K562 (cell line): ENCODE results near the gene MRPL10. TPM values are rescaled to one million over a fixed set of nuclear protein-coding genes. Genes with fewer than 3 reads are reported as not detected.

Source experiments
- BCOR ChIP-seq: fragments of 450-650 bp; IDR thresholded peaks from 2 replicates; pipeline ENCODE4 v1.6.1; 2016
- BRD4 ChIP-seq: fragments of 200-600 bp; sonication (generic); IDR thresholded peaks from 2 replicates; pipeline ENCODE4 v1.6.1; 2017; ENCODE audit warnings: inconsistent platforms
- DNMT1 ChIP-seq: fragments of 450-650 bp; IDR thresholded peaks from 2 replicates; pipeline ENCODE4 v1.6.1; 2016; ENCODE audit warnings: antibody characterized with exemption, mild to moderate bottlenecking
- DPF2 ChIP-seq: fragments of 450-650 bp; IDR thresholded peaks from 2 replicates; pipeline ENCODE4 v1.6.1; 2016
- HDAC2 ChIP-seq: fragments of 450-650 bp; IDR thresholded peaks from 2 replicates; pipeline ENCODE4 v1.6.1; 2016; ENCODE audit warnings: mild to moderate bottlenecking
- MCM7 ChIP-seq, 2 experiments: fragments of 450-650 bp; IDR thresholded peaks; 2 replicates each; pipeline ENCODE4 v1.6.1; 2016 to 2018
- MEIS2 ChIP-seq: fragments of 450-650 bp; IDR thresholded peaks from 2 replicates; pipeline ENCODE4 v1.6.1; 2014; ENCODE audit warnings: mild to moderate bottlenecking; ENCODE audit not compliant: partially characterized antibody
- MXI1 ChIP-seq: IDR thresholded peaks from 2 replicates; pipeline ENCODE4 v1.6.1; 2011; ENCODE audit warnings: low read depth, mild to moderate bottlenecking, improper control_type of control experiment, low read length
- NCOR1 ChIP-seq: fragments of 450-650 bp; IDR thresholded peaks from 2 replicates; pipeline ENCODE4 v1.6.1; 2016; ENCODE audit warnings: mild to moderate bottlenecking, moderate library complexity
- PHTF2 ChIP-seq: fragments of 250-450 bp; sonication (Bioruptor Pico); IDR thresholded peaks from 2 replicates; pipeline ENCODE4 v1.5.0; 2021; ENCODE audit warnings: mild to moderate bottlenecking
- PRPF4 ChIP-seq: fragments of 200-400 bp; formaldehyde crosslinking; IDR thresholded peaks from one replicate; pipeline ENCODE4 v1.6.1; 2017; ENCODE audit warnings: low read length, low read depth, mild to moderate bottlenecking; ENCODE audit not compliant: insufficient read depth, poor library complexity, severe bottlenecking
- RBM34 ChIP-seq: fragments of 200-400 bp; formaldehyde crosslinking; IDR thresholded peaks from 2 replicates; pipeline ENCODE4 v1.6.1; 2018; ENCODE audit warnings: low read length, borderline replicate concordance; ENCODE audit not compliant: insufficient read depth
- SRSF9 ChIP-seq: fragments of 200-400 bp; formaldehyde crosslinking; IDR thresholded peaks from 2 replicates; pipeline ENCODE4 v1.6.1; 2017; ENCODE audit warnings: low read depth, low read length, borderline replicate concordance
- STAT5B ChIP-seq: fragments of 250-450 bp; sonication (Bioruptor Pico); IDR thresholded peaks from 2 replicates; pipeline ENCODE4 v1.8.0; 2021; ENCODE audit warnings: mild to moderate bottlenecking, inconsistent platforms
- TCF7 ChIP-seq: sonication (generic); IDR thresholded peaks from 2 replicates; pipeline ENCODE4 v1.6.1; 2016; ENCODE audit warnings: antibody characterized with exemption, borderline replicate concordance
- ZBTB49 ChIP-seq: sonication (generic); formaldehyde crosslinking; IDR thresholded peaks from 2 replicates; pipeline ENCODE4 v1.8.0; 2022; ENCODE audit warnings: missing genetic modification reagents, mild to moderate bottlenecking, borderline replicate concordance
- ZNF431 ChIP-seq: sonication (generic); formaldehyde crosslinking; IDR thresholded peaks from 2 replicates; pipeline ENCODE4 v1.8.0; 2022; ENCODE audit warnings: mild to moderate bottlenecking, missing genetic modification reagents
- ZNF778 ChIP-seq: fragments of 450-650 bp; formaldehyde crosslinking; IDR thresholded peaks from 2 replicates; pipeline ENCODE4 v1.4.0; 2020; ENCODE audit warnings: mild to moderate bottlenecking, moderate library complexity
- polyA plus RNA-seq, 8 experiments: library from polyadenylated mRNA; depleted of rRNA in 4 of 8; stranded (reverse) in 5 of 8; unstranded in 3 of 8; fragments of >200 nt; fragmentation: Nextera tagmentation in 2 of 8; fragmentation: Illumina TruSeq in 1 of 8; extraction: Ambion mirVana in 2 of 8; extraction: Trizol in 1 of 8; gene quantifications; 2 replicates each; pipeline versions ENCODE4 v1.2.1 to v1.2.3, GENCODE V29; 2011 to 2014; ENCODE audit warnings: inconsistent platforms in 1 of 8, missing spikeins in 1 of 8
- total RNA-seq, 7 experiments: library from RNA; depleted of rRNA in 6 of 7; stranded (reverse); fragments of >200 nt in 6 of 7; fragmentation: Illumina TruSeq in 2 of 7; extraction: Trizol in 2 of 7; gene quantifications; 2 replicates each; pipeline versions ENCODE4 v1.2.1 to v1.2.3, GENCODE V29; 2011 to 2021; ENCODE audit warnings: low replicate concordance in 1 of 7
- TF ChIP-seq, protein P1 (sequence below): fragments of 450-650 bp; IDR thresholded peaks from 2 replicates; pipeline ENCODE4 v1.6.1; 2017; ENCODE audit warnings: antibody characterized with exemption, mild to moderate bottlenecking
- TF ChIP-seq, protein P2 (sequence below): fragments of 450-650 bp; formaldehyde crosslinking; IDR thresholded peaks from 2 replicates; pipeline ENCODE4 v1.4.0; 2020; ENCODE audit warnings: mild to moderate bottlenecking
- TF ChIP-seq, protein P3 (sequence below): fragments of 250-450 bp; sonication (Bioruptor Pico); IDR thresholded peaks from 2 replicates; pipeline ENCODE4 v1.5.0; 2021

The MRPL10 gene
- total and polyA plus RNA-seq, 9 of the 15 experiments (the other 6 are each of a cell fraction or from before 2014, with no cell fraction given): 27.8 to 105 (median 67.3) TPM

DNA sequence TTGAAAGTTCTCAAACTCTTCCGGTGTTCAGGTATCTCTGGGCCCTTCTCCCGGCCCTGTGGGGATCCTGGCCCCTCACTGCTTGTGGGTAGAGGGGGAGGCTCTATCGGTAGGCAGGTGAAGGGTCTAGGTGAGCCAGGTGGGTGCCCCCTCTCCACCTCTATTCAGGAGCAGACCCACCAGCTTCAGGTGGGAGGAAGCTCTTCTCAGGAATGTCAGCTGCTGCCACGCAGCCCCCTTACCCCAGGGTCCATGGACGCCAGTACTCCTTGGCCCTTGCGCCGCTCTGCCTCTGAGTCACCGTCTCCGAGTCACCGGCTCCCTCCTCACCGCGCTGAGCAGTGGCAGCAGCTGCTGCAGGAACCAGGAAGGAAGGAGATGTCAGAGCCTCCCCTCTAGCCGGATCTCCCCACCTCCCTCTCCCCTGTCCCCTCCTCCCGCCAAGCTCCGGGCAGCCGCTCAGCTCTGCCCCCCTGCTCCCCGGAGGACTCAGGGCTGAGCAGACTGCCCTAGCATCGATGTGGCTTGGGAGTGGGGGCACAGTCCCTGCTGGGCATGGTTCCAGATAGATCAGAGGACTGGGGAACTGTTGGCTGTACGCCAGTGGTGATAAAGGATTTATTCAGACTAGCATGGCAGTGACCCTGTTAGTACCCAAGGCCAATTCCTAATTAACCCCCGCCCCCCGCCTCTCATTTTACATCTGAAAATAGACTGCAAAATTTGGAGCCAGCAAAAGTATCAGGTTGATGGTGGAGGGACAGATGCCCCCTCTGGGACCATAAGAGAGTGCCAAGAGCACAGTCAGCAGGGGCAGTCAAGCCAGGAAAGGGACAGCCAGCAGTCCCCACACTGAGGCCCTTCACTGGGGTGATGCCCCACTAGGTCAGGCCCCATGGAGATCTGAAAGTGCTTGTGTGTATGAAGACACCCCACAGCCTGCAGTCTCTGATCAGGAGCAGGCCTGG is 9.6 kb downstream of the MRPL10 start, which contains the start of gene OSBPL7 (continued):
- TF ChIP-seq ZBTB49 (no peak), SRSF9 (no peak), MCM7 (IDR thresholded peaks at IDR 0.05) (no peak), ZNF778 (no peak), PHTF2 (CRISPR knock-in tag) (no peak), DNMT1 (no peak), BCOR (no peak), STAT5B (no peak), BRD4 (no peak), MEIS2 (peak; percentile 48), ZNF431 (CRISPR knock-in tag) (no peak), PRPF4 (no peak), MXI1 (peak; percentile 25; the same call in 1 of the 2 replicates), NCOR1 (no peak), HDAC2 (peak; percentile 56; the same call in 1 of the 2 replicates), TCF7 (no peak), DPF2 (peak; percentile 77), RBM34 (no peak)
- TF ChIP-seq, protein P1, sequence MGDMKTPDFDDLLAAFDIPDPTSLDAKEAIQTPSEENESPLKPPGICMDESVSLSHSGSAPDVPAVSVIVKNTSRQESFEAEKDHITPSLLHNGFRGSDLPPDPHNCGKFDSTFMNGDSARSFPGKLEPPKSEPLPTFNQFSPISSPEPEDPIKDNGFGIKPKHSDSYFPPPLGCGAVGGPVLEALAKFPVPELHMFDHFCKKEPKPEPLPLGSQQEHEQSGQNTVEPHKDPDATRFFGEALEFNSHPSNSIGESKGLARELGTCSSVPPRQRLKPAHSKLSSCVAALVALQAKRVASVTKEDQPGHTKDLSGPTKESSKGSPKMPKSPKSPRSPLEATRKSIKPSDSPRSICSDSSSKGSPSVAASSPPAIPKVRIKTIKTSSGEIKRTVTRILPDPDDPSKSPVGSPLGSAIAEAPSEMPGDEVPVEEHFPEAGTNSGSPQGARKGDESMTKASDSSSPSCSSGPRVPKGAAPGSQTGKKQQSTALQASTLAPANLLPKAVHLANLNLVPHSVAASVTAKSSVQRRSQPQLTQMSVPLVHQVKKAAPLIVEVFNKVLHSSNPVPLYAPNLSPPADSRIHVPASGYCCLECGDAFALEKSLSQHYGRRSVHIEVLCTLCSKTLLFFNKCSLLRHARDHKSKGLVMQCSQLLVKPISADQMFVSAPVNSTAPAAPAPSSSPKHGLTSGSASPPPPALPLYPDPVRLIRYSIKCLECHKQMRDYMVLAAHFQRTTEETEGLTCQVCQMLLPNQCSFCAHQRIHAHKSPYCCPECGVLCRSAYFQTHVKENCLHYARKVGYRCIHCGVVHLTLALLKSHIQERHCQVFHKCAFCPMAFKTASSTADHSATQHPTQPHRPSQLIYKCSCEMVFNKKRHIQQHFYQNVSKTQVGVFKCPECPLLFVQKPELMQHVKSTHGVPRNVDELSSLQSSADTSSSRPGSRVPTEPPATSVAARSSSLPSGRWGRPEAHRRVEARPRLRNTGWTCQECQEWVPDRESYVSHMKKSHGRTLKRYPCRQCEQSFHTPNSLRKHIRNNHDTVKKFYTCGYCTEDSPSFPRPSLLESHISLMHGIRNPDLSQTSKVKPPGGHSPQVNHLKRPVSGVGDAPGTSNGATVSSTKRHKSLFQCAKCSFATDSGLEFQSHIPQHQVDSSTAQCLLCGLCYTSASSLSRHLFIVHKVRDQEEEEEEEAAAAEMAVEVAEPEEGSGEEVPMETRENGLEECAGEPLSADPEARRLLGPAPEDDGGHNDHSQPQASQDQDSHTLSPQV: no peak
- TF ChIP-seq, protein P2, sequence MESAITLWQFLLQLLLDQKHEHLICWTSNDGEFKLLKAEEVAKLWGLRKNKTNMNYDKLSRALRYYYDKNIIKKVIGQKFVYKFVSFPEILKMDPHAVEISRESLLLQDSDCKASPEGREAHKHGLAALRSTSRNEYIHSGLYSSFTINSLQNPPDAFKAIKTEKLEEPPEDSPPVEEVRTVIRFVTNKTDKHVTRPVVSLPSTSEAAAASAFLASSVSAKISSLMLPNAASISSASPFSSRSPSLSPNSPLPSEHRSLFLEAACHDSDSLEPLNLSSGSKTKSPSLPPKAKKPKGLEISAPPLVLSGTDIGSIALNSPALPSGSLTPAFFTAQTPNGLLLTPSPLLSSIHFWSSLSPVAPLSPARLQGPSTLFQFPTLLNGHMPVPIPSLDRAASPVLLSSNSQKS (CRISPR knock-in tag): no peak
- TF ChIP-seq, protein P3, sequence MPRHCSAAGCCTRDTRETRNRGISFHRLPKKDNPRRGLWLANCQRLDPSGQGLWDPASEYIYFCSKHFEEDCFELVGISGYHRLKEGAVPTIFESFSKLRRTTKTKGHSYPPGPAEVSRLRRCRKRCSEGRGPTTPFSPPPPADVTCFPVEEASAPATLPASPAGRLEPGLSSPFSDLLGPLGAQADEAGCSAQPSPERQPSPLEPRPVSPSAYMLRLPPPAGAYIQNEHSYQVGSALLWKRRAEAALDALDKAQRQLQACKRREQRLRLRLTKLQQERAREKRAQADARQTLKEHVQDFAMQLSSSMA (CRISPR knock-in tag): no peak
